GM12878 (cell line): ENCODE measurements around the gene RPS6KA4.

ENCODE experiments used
- ATF7 ChIP-seq: fragments of 450-650 bp; IDR thresholded peaks from 2 replicates; pipeline ENCODE4 v1.6.1; 2016; ENCODE audit warnings: low read depth, mild to moderate bottlenecking
- CBX5 ChIP-seq: sonication (generic); IDR thresholded peaks from 2 replicates; pipeline ENCODE4 v1.6.1; 2016; ENCODE audit warnings: low read depth, moderate library complexity, mild to moderate bottlenecking, inconsistent platforms
- POLR2A ChIP-seq: IDR thresholded peaks from 2 replicates; pipeline ENCODE4 v1.6.1; 2011; ENCODE audit warnings: low read depth, mild to moderate bottlenecking, low read length
- POLR2AphosphoS5 ChIP-seq: IDR thresholded peaks from 2 replicates; pipeline ENCODE4 v1.6.1; 2011; ENCODE audit warnings: mild to moderate bottlenecking, low read length, inconsistent platforms
- TAF1 ChIP-seq: IDR thresholded peaks from 2 replicates; pipeline ENCODE4 v1.6.1; 2011; ENCODE audit warnings: mild to moderate bottlenecking, low read depth, low read length, borderline replicate concordance
- TF ChIP-seq, protein P1 (sequence below), 3 experiments: IDR thresholded peaks in 2 of 3; conservative IDR thresholded peaks in 1 of 3; 2 replicates each; pipeline ENCODE4 v1.5.1; 2011; ENCODE audit warnings: low read depth in 3 of 3, low read length in 3 of 3, mild to moderate bottlenecking in 3 of 3, control low read depth in 2 of 3, moderate library complexity in 2 of 3, inconsistent platforms in 1 of 3, mixed read lengths in 1 of 3; ENCODE audit not compliant: control insufficient read depth in 2 of 3, insufficient read depth in 1 of 3; ENCODE audit errors: extremely low read depth in 1 of 3

DNA sequence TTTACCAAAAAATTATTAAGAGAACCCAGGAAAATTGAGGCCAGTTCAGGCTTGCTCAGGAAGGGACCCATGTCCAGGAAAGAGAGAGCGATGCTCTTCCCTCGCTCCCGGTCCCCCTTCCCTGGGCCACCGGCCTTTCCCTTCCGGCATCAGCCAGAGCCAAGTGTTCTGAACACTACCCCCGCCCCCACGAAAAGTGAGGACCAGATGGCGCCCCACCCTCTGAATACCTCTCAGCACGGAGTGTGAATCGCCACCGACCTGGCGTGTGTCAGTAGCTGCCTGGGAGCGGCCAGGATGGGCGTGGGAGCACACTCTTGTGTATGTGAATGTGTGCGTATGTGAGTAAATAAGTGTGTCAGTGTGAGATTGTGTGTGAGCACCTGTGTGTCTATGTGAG lies 20.2 kb downstream of the RPS6KA4 start:
- no peak for TF ChIP-seq TAF1
- TF ChIP-seq ATF7, result no peak
- TF ChIP-seq, protein P1, sequence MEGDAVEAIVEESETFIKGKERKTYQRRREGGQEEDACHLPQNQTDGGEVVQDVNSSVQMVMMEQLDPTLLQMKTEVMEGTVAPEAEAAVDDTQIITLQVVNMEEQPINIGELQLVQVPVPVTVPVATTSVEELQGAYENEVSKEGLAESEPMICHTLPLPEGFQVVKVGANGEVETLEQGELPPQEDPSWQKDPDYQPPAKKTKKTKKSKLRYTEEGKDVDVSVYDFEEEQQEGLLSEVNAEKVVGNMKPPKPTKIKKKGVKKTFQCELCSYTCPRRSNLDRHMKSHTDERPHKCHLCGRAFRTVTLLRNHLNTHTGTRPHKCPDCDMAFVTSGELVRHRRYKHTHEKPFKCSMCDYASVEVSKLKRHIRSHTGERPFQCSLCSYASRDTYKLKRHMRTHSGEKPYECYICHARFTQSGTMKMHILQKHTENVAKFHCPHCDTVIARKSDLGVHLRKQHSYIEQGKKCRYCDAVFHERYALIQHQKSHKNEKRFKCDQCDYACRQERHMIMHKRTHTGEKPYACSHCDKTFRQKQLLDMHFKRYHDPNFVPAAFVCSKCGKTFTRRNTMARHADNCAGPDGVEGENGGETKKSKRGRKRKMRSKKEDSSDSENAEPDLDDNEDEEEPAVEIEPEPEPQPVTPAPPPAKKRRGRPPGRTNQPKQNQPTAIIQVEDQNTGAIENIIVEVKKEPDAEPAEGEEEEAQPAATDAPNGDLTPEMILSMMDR (IDR thresholded peaks at IDR 0.05 in 2 of 3, conservative IDR thresholded peaks at IDR 0.05 in 1 of 3; ENCODE audit: control insufficient read depth in 2 of 3, extremely low read depth in 1 of 3, insufficient read depth in 1 of 3, low read depth in 3 of 3, low read length in 3 of 3), result no peak
- no peak for TF ChIP-seq POLR2A
- no peak for TF ChIP-seq POLR2AphosphoS5
- TF ChIP-seq CBX5, result no peak
